ENCODE measurements around the gene SLC2A1. TPM values are rescaled to one million over a fixed set of nuclear protein-coding genes. Genes with fewer than 3 reads are reported as not detected.

The SLC2A1 gene
- total and polyA plus RNA-seq, 8 donors = 1.2 to 39.8 (median 18.3) TPM

- 13 to 58% (median 53%) methylated on average over 1 of the region's 1 CpG for WGBS, 5 donors
Measured at GRCh38 chr1:42965378-42965777, 6.7 kb upstream of the SLC2A1 start.

GRCh38 chr1:42964044-42964812 lies 5.6 kb upstream of the SLC2A1 start:
- DNase-seq = no peak
- Histone ChIP-seq H3K36me3 (no peaks in the 10 kb centered on the region), H3K27me3 (peaks cover 0 to 13% (median 8%) of the 10 kb centered on the region in 3 donors), H3K4me1 (peaks cover 22 to 71% (median 44%) of the 10 kb centered on the region in 4 donors), H3K4me3 (no peak overlapping the region), H3K27ac (peak overlapping the region in 2 of 5 donors; percentile 71 to 94), H3K9me3 (no peaks in the 10 kb centered on the region)
- intact Hi-C loops (cut with DNase I; ENCODE audit: low total_unique reads) = no loop called here
- 84 to 90% (median 85%) methylated on average over 19 of the region's 19 CpGs for WGBS, 5 donors
- no peak for TF ChIP-seq EP300 (IDR thresholded peaks at IDR 0.05)
- no peak for TF ChIP-seq POLR2AphosphoS5 (IDR thresholded peaks at IDR 0.05)

More at GRCh38 chr1:42965378-42965777, 6.7 kb upstream of the SLC2A1 start:
- no peaks in the 10 kb centered on the region for H3K9me3 ChIP-seq
- H3K36me3 ChIP-seq = no peaks in the 10 kb centered on the region
- TF ChIP-seq CTCF (IDR thresholded peaks at IDR 0.05) (no peak), POLR2A (IDR thresholded peaks at IDR 0.05) (no peak), EP300 (IDR thresholded peaks at IDR 0.05) (no peak), POLR2AphosphoS5 (IDR thresholded peaks at IDR 0.05) (no peak)
- H3K4me1 ChIP-seq = peaks cover 17 to 62% (median 34%) of the 10 kb centered on the region in 4 donors
- H3K4me3 ChIP-seq = no peak overlapping the region
- peaks cover 0 to 5% (median 4%) of the 10 kb centered on the region in 3 donors for H3K27me3 ChIP-seq
- intact Hi-C loops (cut with DNase I; ENCODE audit: low total_unique reads) = no loop called here
- H3K27ac ChIP-seq = no peak overlapping the region
- peak in 1 of 2 donors; percentile 38 for DNase-seq

- Histone ChIP-seq H3K4me1 (peaks cover 28 to 75% (median 48%) of the 10 kb centered on the region in 4 donors), H3K36me3 (no peaks in the 10 kb centered on the region), H3K9me3 (no peaks in the 10 kb centered on the region), H3K27me3 (peaks cover 0 to 16% (median 8%) of the 10 kb centered on the region in 3 donors), H3K27ac (peak overlapping the region in 3 of 5 donors; percentile 26 to 94 (median 71)), H3K4me3 (no peak overlapping the region)
- intact Hi-C loops (cut with DNase I; ENCODE audit: low total_unique reads) = no loop called here
- 8 to 16% (median 13%) methylated on average over 9 of the region's 9 CpGs for WGBS, 5 donors
- TF ChIP-seq CTCF (IDR thresholded peaks at IDR 0.05) = no peak
- peak in 1 of 3 donors; percentile 6 for TF ChIP-seq POLR2AphosphoS5 (IDR thresholded peaks at IDR 0.05)
- peak in 1 of 2 donors; percentile 82 for DNase-seq
Measured at GRCh38 chr1:42963378-42964043, 4.8 kb upstream of the SLC2A1 start.

- DNase-seq = peak; percentile 70 to 92
- Histone ChIP-seq H3K9me3 (no peaks in the 10 kb centered on the region), H3K27ac (peak overlapping the region in 3 of 5 donors; percentile 26 to 94 (median 71)), H3K4me1 (peaks cover 28 to 76% (median 49%) of the 10 kb centered on the region in 4 donors), H3K4me3 (no peak overlapping the region), H3K27me3 (peaks cover 0 to 16% (median 8%) of the 10 kb centered on the region in 3 donors), H3K36me3 (no peaks in the 10 kb centered on the region)
- WGBS, 5 donors = 19 to 27% (median 25%) methylated on average over 13 of the region's 13 CpGs
- TF ChIP-seq POLR2AphosphoS5 (IDR thresholded peaks at IDR 0.05) (peak in 1 of 3 donors; percentile 29), POLR2A (IDR thresholded peaks at IDR 0.05) (no peak)
- intact Hi-C loops (cut with DNase I; ENCODE audit: low total_unique reads) = no loop called here
Measured at GRCh38 chr1:42962641-42963377, 4.1 kb upstream of the SLC2A1 start.

All from stomach (tissue), 9 donors.